GM19239 (cell line): ENCODE data around the gene GOLGA6L10.
"Not testable (repeated sequence)": the region's sequence is repeated elsewhere in the genome, so short reads cannot be mapped to it uniquely, and the experiment has no call there.

Experiments used
- DNase-seq: peaks from one replicate; pipeline ENCODE4 v3.0.0; 2011; ENCODE audit warnings: low spot score; ENCODE audit not compliant: insufficient read length
- FAIRE-seq: peaks from 2 replicates; lab custom pipeline; 2011; peaks lifted over from hg19 to GRCh38; lab: Jason Lieb, UNC

GOLGA6L10 gene

GRCh38 chr15:82345176-82345575 lies 4.1 kb downstream of the GOLGA6L10 start:
- FAIRE-seq, DNase-seq: not testable (repeated sequence)

- FAIRE-seq, DNase-seq: not testable (repeated sequence)
Observed at GRCh38 chr15:82344421-82344820, 4.9 kb downstream of the GOLGA6L10 start.

- DNase-seq, FAIRE-seq: not testable (repeated sequence)
Observed at GRCh38 chr15:82343851-82344250, 5.4 kb downstream of the GOLGA6L10 start.

DNA sequence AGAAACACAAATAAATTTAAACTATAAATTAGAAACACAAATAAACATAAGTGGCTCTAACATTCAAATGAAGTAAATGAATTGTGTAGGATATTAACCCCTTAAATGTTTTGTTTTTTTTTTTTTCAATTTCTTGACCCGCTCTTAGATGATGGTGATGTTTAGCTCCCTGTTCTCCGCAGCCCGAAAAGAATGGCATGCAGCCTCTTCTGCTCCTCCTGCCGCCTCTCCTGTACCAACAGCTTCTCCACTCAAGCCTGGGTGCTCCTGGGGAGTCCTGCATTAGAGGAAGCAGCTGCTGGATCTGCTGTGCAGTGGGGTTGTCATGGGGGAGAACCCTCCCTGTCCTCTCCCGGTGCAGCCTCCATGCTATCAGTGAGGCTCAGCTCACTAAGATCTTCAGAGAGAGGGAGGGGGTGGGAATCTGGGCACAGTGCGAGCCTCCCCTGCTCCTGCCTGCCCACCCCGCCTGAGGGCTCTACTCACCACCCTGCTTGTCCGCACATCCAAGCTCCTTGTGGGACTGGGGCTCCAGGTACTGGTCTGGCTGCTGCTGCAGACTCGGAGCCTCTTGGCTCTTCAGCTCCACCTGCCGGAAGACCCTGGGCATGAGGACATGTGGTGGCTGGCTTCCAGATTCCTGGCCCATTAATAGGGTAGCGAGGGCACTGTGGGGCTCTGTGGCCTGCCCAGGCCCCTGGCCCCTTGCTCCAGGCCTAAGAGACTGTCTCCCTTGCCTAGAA lies 6.5 kb downstream of the GOLGA6L10 start:
- not testable (repeated sequence) for DNase-seq, FAIRE-seq

GRCh38 chr15:82338573-82338972 lies 10.7 kb downstream of the GOLGA6L10 start:
- FAIRE-seq, result not testable (repeated sequence)

GRCh38 chr15:82338053-82338452 lies 11.2 kb downstream of the GOLGA6L10 start:
- not testable (repeated sequence) for FAIRE-seq, DNase-seq

More at GRCh38 chr15:82338573-82338972, 10.7 kb downstream of the GOLGA6L10 start:
- not testable (repeated sequence) for DNase-seq

DNA sequence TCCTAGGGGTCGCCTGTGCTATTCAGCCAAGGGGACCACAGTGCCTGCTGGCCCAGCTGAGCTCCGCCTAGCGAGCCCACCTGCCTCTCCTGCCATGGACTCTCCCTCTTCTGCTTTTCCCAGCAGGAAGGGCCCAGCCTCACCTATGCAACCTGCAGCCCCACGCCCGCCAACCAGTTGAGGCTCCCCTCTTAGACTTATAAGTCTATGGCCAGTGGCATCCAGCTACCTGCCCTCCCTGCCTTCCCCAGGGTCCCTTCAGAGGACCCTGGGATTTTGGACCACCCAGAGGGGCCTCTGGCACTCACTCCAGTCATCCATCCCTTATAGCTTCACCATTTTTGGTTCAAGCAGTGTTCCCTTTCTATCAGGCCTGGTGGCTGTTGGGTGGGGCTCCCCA lies 12.2 kb downstream of the GOLGA6L10 start:
- not testable (repeated sequence) for DNase-seq, FAIRE-seq

- FAIRE-seq, DNase-seq: not testable (repeated sequence)
Observed at GRCh38 chr15:82336180-82336647, 13.1 kb downstream of the GOLGA6L10 start.

GRCh38 chr15:82335006-82335405 lies 14.3 kb downstream of the GOLGA6L10 start:
- not testable (repeated sequence) for DNase-seq, FAIRE-seq

DNA sequence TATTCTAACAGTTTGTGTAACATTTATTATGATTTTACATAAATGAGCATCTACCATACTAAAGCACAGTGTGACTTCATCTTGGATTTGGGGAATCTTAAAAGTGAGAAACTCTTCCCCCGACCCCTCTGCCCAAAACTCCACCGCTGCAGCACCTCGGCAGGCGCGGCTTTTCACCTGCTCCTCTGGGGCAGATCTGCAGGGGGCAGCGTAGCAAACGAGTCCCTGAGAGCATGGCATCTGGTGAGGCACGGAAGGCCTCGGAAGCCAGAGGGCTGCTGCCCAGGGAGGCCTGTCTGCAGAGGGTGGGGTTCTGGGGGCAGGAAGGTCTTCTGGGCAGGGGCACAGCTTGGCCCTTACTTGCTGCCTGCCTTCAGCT lies 14.7 kb downstream of the GOLGA6L10 start:
- not testable (repeated sequence) for FAIRE-seq

DNA sequence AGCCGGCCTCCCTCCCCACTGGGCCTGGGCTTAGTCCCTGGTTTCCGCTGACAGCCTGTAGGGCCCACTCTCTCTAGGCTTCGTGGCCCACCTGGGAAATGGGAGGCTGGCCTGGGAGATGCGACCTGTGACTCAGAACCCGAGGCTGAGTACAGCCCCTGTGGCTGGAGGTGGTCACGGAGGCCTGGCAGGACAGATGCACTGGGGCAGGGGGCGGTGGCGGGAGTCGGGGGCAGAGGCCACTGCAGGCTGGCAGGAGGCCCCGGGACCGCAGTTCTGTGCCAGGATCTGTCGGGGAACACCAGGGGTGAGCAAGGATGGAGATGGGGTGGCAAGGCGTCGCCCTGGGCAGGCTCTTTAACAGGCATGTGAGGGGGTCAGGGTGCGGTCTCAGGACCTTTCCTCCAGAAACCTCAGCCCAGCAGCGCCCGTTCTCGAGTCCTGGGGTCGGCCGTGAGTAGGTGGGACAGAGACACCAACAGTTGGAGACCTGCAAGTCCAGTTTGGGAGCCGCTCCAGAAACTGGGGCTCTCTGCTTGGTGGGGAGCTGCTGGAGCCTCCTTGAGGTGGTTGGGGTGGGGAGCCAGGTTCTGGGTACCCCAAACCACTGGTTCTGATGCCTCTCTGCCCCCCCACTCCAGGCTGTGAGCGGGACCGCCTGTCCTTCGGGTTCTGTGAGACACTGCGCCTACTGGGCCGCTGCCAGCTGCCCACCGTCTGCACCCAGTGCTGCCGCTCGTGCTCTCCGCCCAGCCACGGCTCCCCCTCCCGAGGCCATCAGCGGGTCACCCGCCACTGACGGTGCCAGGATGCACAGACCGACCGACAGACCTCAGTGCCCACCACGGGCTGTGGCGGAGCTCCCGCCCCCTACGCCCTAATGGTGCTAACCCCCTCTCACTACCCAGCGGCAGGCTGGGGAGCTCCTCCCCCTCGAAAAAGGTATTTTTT lies 15.4 kb downstream of the GOLGA6L10 start:
- not testable (repeated sequence) for FAIRE-seq, DNase-seq

More for the DNA sequence above, 14.7 kb downstream of the GOLGA6L10 start:
- DNase-seq, result not testable (repeated sequence)

DNA sequence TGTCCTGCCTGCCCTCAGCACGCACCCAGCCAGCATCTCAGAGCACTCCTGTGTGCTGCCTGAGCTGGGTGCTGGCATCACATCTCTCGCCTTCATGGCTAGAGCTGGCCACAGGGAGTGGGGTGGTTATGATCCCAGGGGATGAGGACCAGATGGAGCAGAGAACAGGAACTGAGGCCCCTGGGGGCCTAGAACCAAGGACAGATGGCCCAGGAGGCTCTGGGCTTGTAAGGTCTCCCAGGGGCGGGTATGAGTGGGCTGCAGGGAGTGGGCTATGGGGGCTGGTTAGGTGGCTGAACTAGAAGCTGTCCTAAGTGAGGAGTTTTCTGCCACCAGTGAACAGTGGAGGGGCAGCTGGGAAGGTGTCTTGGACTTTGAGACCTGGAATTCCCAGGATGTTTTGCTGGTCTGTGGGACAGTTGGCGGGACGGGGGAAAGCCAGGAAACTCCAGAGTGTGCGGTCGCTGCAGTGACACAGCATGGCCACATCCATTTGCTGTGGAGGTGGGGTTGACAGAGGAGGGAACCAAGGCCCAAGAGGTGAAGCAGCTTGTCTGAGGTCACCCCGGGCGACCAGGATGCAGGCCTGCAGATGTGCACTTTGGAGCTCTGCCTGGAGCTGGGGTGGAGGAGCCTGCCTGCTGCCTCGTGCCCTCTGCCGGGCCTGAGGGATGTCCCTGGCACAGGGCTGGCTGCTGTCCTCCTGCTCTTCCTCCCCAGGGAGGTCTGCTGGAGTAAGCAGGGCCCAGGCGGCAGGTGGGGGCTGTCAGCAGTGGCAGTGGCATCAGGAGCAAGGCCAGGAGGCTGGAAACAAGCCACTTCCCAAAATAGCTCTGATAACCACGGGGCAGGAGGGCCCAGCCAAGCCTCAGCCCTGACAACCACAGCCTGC lies 16.3 kb downstream of the GOLGA6L10 start:
- DNase-seq, FAIRE-seq: not testable (repeated sequence)

GRCh38 chr15:82331576-82332304 lies 17.5 kb downstream of the GOLGA6L10 start:
- not testable (repeated sequence) for FAIRE-seq

DNA sequence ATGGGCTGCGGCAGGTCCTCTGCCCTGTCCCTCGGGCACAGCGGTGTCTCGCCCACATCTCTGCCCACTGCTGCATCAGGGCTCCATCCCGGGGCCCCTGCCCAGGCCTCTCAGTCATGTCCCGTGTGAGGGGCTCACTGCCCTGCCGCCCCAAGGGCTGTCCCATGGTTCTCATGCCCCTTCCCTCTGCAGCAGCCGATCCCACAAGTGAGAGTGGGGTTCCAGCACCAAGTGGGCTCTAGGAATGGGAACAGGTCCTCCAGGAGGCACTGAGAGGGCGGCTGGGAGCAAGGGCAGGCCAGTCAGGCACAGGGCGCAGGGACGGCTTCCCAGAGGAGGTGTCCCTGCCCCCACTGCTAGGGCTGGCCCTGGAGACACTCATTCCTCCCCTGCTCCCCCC lies 18.4 kb downstream of the GOLGA6L10 start:
- not testable (repeated sequence) for DNase-seq, FAIRE-seq

More at GRCh38 chr15:82331576-82332304, 17.5 kb downstream of the GOLGA6L10 start:
- DNase-seq, result not testable (repeated sequence)

DNA sequence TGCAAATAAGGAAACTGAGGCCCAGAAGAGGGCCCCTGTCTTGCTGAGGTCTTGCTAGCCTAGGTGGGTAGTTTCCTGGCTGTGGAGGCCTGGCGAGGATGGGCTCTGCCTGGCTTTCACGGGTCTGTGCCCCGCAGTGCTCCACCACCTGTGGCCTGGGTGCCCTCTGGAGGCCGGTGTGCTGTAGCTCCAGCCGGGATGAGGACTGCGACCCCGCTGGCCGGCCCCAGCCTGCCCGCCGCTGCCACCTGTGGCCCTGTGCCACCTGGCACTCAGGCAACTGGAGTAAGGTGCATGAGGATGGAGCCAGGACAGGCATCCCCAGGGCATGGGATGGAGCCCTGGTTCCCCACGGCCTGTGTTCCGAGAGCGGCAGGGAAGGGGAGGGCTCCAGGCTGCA lies 20.2 kb downstream of the GOLGA6L10 start:
- not testable (repeated sequence) for FAIRE-seq

GRCh38 chr15:82327372-82327771 lies 21.9 kb downstream of the GOLGA6L10 start:
- DNase-seq, FAIRE-seq: not testable (repeated sequence)

More for the DNA sequence above, 20.2 kb downstream of the GOLGA6L10 start:
- DNase-seq, result not testable (repeated sequence)

- DNase-seq, FAIRE-seq: not testable (repeated sequence)
Observed at GRCh38 chr15:82326896-82327295, 22.4 kb downstream of the GOLGA6L10 start.

GRCh38 chr15:82325646-82326045 lies 23.6 kb downstream of the GOLGA6L10 start:
- not testable (repeated sequence) for FAIRE-seq, DNase-seq
